Keratinocyte (primary cell): ENCODE data around the gene CINP. TPM values are rescaled to one million over a fixed set of nuclear protein-coding genes. Genes with fewer than 3 reads are reported as not detected.

Experiments used
- DNase-seq: peaks from one replicate; pipeline ENCODE4 v3.0.0-alpha.2; 2011; ENCODE audit warnings: low read depth, missing footprints, low spot score
- FAIRE-seq: peaks from 2 replicates; lab custom pipeline; 2011; peaks lifted over from hg19 to GRCh38; lab: Jason Lieb, UNC
- H2AFZ ChIP-seq: 2 replicates; pipeline ENCODE4 v1.6.0; 2012; ENCODE audit warnings: low read length, control low read depth, inconsistent platforms; ENCODE audit not compliant: control insufficient read depth
- H3K27ac ChIP-seq: 2 replicates; pipeline ENCODE4 v1.5.1; 2011; ENCODE audit warnings: low read length; ENCODE audit not compliant: control insufficient read depth, insufficient read depth
- H3K27me3 ChIP-seq: 3 replicates; pipeline ENCODE4 v1.6.0; 2011; ENCODE audit warnings: low read length; ENCODE audit not compliant: control insufficient read depth, insufficient read depth; ENCODE audit errors: extremely low read depth
- H3K36me3 ChIP-seq, 2 experiments: 2 replicates in 1 of 2; 3 replicates in 1 of 2; pipeline ENCODE4 v1.5.1; 2011; ENCODE audit warnings: low read length in 2 of 2, mild to moderate bottlenecking in 1 of 2; ENCODE audit not compliant: control insufficient read depth in 2 of 2, insufficient read depth in 2 of 2; ENCODE audit errors: extremely low read depth in 1 of 2
- H3K4me1 ChIP-seq: 3 replicates; pipeline ENCODE4 v1.5.1; 2011; ENCODE audit warnings: low read length; ENCODE audit not compliant: control insufficient read depth, insufficient read depth; ENCODE audit errors: extremely low read depth
- H3K4me2 ChIP-seq: 3 replicates; pipeline ENCODE4 v1.6.0; 2011; ENCODE audit warnings: low read depth, low read length; ENCODE audit not compliant: control insufficient read depth, insufficient read depth; ENCODE audit errors: extremely low read depth
- H3K4me3 ChIP-seq, 3 experiments: fragments of 200-600 bp in 1 of 3; sonication (generic) in 1 of 3; 2 replicates in 2 of 3; 3 replicates in 1 of 3; pipeline ENCODE4 v1.5.1; 2011 to 2016; ENCODE audit warnings: low read length in 3 of 3, mild to moderate bottlenecking in 3 of 3, control low read depth in 2 of 3, inconsistent platforms in 1 of 3, low read depth in 1 of 3, mixed read lengths in 1 of 3, mixed run types in 1 of 3, moderate library complexity in 1 of 3; ENCODE audit not compliant: control insufficient read depth in 2 of 3, insufficient read depth in 2 of 3; ENCODE audit errors: extremely low read depth in 1 of 3
- H3K79me2 ChIP-seq: 2 replicates; pipeline ENCODE4 v1.6.0; 2012; ENCODE audit warnings: low read length; ENCODE audit not compliant: control insufficient read depth, insufficient read depth
- H3K9ac ChIP-seq: 3 replicates; pipeline ENCODE4 v1.6.0; 2011; ENCODE audit warnings: low read length; ENCODE audit not compliant: control insufficient read depth, insufficient read depth; ENCODE audit errors: extremely low read depth
- H3K9me1 ChIP-seq: 3 replicates; pipeline ENCODE4 v1.6.0; 2011; ENCODE audit warnings: low read length; ENCODE audit not compliant: control insufficient read depth, insufficient read depth; ENCODE audit errors: extremely low read depth
- H3K9me3 ChIP-seq: 2 replicates; pipeline ENCODE4 v1.5.1; 2012; ENCODE audit warnings: low read depth, low read length; ENCODE audit not compliant: control insufficient read depth
- H4K20me1 ChIP-seq: 3 replicates; pipeline ENCODE4 v1.6.0; 2011; ENCODE audit warnings: low read length; ENCODE audit not compliant: control insufficient read depth, insufficient read depth; ENCODE audit errors: extremely low read depth
- EZH2 ChIP-seq: IDR thresholded peaks from one replicate; pipeline ENCODE4 v1.6.1; 2012; ENCODE audit warnings: inconsistent platforms, mild to moderate bottlenecking, low read length, moderate library complexity
- dilution Hi-C: fragments of 300-500 bp; cut with MboI; formaldehyde crosslinking; loops from one replicate; pipeline ENCODE4 v1.7.0; 2020; ENCODE audit warnings: low sequenced_read_pairs; ENCODE audit not compliant: extremely low pct_ligation_motif_present
- polyA plus RNA-seq, 5 experiments: library from polyadenylated mRNA; depleted of rRNA in 3 of 5; stranded (reverse) in 3 of 5; stranded (forward) in 1 of 5; unstranded in 1 of 5; fragments of >200 nt; gene quantifications; 1 replicate in 1 of 5; 2 replicates in 3 of 5; 3 replicates in 1 of 5; pipeline versions ENCODE4 v1.2.1 to v1.2.3, GENCODE V29; 2011 to 2012; ENCODE audit warnings: missing spikeins in 2 of 5, low read depth in 1 of 5, low replicate concordance in 1 of 5
- TF ChIP-seq, protein P1 (sequence below), 3 experiments: IDR thresholded peaks in 1 of 3; conservative IDR thresholded peaks in 1 of 3; optimal IDR thresholded peaks in 1 of 3; 2 replicates in 2 of 3; 3 replicates in 1 of 3; pipeline versions ENCODE3 to v1.5.1; 2011; ENCODE audit warnings: low read length in 3 of 3, mild to moderate bottlenecking in 3 of 3, moderate library complexity in 2 of 3, control low read depth in 1 of 3, inconsistent platforms in 1 of 3; ENCODE audit not compliant: insufficient read depth in 2 of 3; ENCODE audit errors: extremely low read depth in 1 of 3

Gene CINP
- polyA plus RNA-seq, 1 donor (not counting 4 experiments of a cell fraction or from before 2014, with no cell fraction given), result 49.3 TPM

DNA sequence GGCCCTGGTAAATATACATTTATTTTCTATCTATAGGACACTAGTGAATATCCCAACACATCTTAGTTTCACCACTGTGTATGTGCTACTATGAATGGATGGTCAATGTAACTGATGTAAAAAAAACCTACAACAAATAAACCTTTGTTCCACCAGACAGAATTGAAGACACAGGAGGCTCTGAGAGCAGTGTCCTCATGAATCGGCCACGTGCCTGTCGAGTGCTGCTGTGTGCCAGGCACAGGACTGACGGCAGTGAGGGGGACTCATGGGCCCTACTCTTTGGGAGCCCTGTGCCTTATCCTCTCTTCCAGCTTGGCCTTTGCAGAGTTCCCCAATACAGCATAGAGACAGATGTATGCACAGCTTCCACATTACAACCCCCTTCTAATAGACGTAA, 18.2 kb downstream of the CINP start:
- Histone ChIP-seq H3K9me3 (no peaks in the 10 kb centered on the region), H3K36me3 (peaks cover 17 to 20% of the 10 kb centered on the region in 2 experiments), H2AFZ (no peak overlapping the region), H4K20me1 (no peaks in the 10 kb centered on the region), H3K4me3 (no peak overlapping the region), H3K4me1 (no peaks in the 10 kb centered on the region), H3K9me1 (no peaks in the 10 kb centered on the region), H3K79me2 (no peaks in the 10 kb centered on the region), H3K9ac (no peak overlapping the region), H3K4me2 (no peak overlapping the region), H3K27ac (no peak overlapping the region), H3K27me3 (no peaks in the 10 kb centered on the region)
- dilution Hi-C loops, result no loop called here
- TF ChIP-seq EZH2, result no peak
- TF ChIP-seq, protein P1, sequence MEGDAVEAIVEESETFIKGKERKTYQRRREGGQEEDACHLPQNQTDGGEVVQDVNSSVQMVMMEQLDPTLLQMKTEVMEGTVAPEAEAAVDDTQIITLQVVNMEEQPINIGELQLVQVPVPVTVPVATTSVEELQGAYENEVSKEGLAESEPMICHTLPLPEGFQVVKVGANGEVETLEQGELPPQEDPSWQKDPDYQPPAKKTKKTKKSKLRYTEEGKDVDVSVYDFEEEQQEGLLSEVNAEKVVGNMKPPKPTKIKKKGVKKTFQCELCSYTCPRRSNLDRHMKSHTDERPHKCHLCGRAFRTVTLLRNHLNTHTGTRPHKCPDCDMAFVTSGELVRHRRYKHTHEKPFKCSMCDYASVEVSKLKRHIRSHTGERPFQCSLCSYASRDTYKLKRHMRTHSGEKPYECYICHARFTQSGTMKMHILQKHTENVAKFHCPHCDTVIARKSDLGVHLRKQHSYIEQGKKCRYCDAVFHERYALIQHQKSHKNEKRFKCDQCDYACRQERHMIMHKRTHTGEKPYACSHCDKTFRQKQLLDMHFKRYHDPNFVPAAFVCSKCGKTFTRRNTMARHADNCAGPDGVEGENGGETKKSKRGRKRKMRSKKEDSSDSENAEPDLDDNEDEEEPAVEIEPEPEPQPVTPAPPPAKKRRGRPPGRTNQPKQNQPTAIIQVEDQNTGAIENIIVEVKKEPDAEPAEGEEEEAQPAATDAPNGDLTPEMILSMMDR (optimal IDR thresholded peaks at IDR 0.05 in 1 of 3, IDR thresholded peaks at IDR 0.05 in 1 of 3, conservative IDR thresholded peaks at IDR 0.05 in 1 of 3; ENCODE audit: extremely low read depth in 1 of 3, insufficient read depth in 2 of 3, low read length in 3 of 3), result no peak
- DNase-seq, result no peak
- no peak for FAIRE-seq

DNA sequence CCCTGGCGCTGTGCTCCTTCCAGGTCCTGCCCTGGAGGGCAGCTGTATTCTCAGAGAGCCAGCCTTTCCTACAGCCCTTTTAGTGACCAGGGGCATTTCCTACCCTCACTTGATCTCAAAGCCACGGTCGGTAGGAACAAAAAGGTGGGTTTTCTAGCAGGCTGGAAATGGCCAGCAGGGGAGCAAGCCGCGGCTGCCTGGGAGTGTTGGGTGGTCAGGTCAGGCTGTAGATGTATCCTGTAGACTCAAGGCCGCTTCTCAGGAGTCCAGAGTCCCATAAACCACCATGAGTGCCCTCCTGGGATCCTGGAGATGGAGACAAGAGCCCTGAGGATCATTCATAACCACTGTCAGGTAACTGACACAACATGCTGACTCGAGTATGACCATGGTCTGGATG, 18.6 kb downstream of the CINP start:
- Histone ChIP-seq H3K27me3 (no peaks in the 10 kb centered on the region), H3K9me1 (no peaks in the 10 kb centered on the region), H3K9ac (no peak overlapping the region), H4K20me1 (no peaks in the 10 kb centered on the region), H3K27ac (no peak overlapping the region), H3K4me3 (no peak overlapping the region), H3K79me2 (no peaks in the 10 kb centered on the region), H3K36me3 (peaks cover 17 to 20% of the 10 kb centered on the region in 2 experiments), H3K9me3 (no peaks in the 10 kb centered on the region), H3K4me2 (no peak overlapping the region), H3K4me1 (no peaks in the 10 kb centered on the region), H2AFZ (no peak overlapping the region)
- dilution Hi-C loops, result no loop called here
- FAIRE-seq (no peak), DNase-seq (no peak)
- TF ChIP-seq, protein P1 (optimal IDR thresholded peaks at IDR 0.05 in 1 of 3, IDR thresholded peaks at IDR 0.05 in 1 of 3, conservative IDR thresholded peaks at IDR 0.05 in 1 of 3; ENCODE audit: extremely low read depth in 1 of 3, insufficient read depth in 2 of 3, low read length in 3 of 3), result no peak
